Diencephalon (tissue), 1 donor: ENCODE data around the gene B9D1. TPM values are rescaled to one million over a fixed set of nuclear protein-coding genes. Genes with fewer than 3 reads are reported as not detected.

Source experiments
- small RNA-seq: library from RNA; depleted of rRNA; stranded (forward); fragments of <200 nt; gene quantifications from one replicate; pipeline ENCODE3, GENCODE V24; 2014
- total RNA-seq: library from RNA; depleted of rRNA; stranded (reverse); fragments of >200 nt; gene quantifications from one replicate; pipeline ENCODE4 v1.2.3, GENCODE V29; 2014

B9D1 gene
- 33.9 TPM for total RNA-seq

GRCh38 chr17:19362277-19363113, at the start of gene B9D1:
Gene B9D1, minus strand, starts transcription at chr17:19362723. Its CDS starts 154 bp downstream, at chr17:19362569.

GRCh38 chr17:19410875-19411620, 48.5 kb upstream of the B9D1 start, which contains the start of gene RNF112:
Gene RNF112, plus strand, starts transcription at chr17:19411232. Its CDS starts 177 bp downstream, at chr17:19411409.

GRCh38 chr17:19386974-19387920, 24.7 kb upstream of the B9D1 start, which contains the start of gene MFAP4:
Gene MFAP4, minus strand, starts transcription at chr17:19387190. Its CDS starts 35 bp downstream, at chr17:19387155.

GRCh38 chr17:19378416-19379360, 16.2 kb upstream of the B9D1 start, which contains the start of gene MAPK7:
Gene MAPK7, plus strand, starts transcription at chr17:19378498. Its CDS starts 403 bp downstream, at chr17:19378901.

Small RNAs within 50 kb of the gene (small RNA-seq; reads per million reads assigned to genes)
- 63.4 reads per million, percentile 96 among the genes with 10 or more reads in this experiment for gene MIR1180

Other genes starting within 250 kb of the B9D1 start
- 0.92 TPM for gene GRAPL, start 235.1 kb downstream of the B9D1 start, total RNA-seq
- 73.4 TPM for gene EPN2, start 125.4 kb downstream of the B9D1 start, total RNA-seq
- gene MAPK7, start 15.8 kb upstream of the B9D1 start, total RNA-seq = 14.1 TPM
- 0.92 TPM for gene MFAP4, start 24.5 kb upstream of the B9D1 start, total RNA-seq
- 17.3 TPM for gene RNF112, start 48.5 kb upstream of the B9D1 start, total RNA-seq
- 0.92 TPM for gene SLC47A1, start 171.1 kb upstream of the B9D1 start, total RNA-seq